K562 (cell line): ENCODE results near the gene BTBD10. TPM values are rescaled to one million over a fixed set of nuclear protein-coding genes. Genes with fewer than 3 reads are reported as not detected.

ENCODE experiments used
- ATAC-seq: fragments of 200-7000 bp; cut with Tn5 transposase; 3 replicates; pipeline ENCODE4 v1.9.1; 2020; ENCODE audit warnings: moderate library complexity
- BruUV-seq: library from RNA; stranded (reverse); fragments of 400-500 nt; replicated peaks from 2 replicates; lab custom pipeline; 2021; lab: Mats Ljungman, UMichigan
- CTCF ChIA-PET: fragments of 300-600 bp; formaldehyde crosslinking; extraction: SDS; loops from one replicate; lab custom pipeline; 2021; ENCODE audit warnings: low intra/inter-chr PET ratio; lab: Yijun Ruan, JAX
- POLR2A ChIA-PET: fragments of 300-600, 350-650 bp; sonication (Branson Sonifier 250); formaldehyde crosslinking; extraction: SDS; loops from one replicate; lab custom pipeline; 2021; ENCODE audit warnings: antibody characterized with exemption, inconsistent platforms; lab: Yijun Ruan, JAX
- DNase-seq, 4 experiments: peaks; one replicate each; pipeline versions ENCODE4 v3.0.0 to v3.0.0-alpha.2; 2011 to 2018; ENCODE audit warnings: low spot score in 3 of 4, mixed read lengths in 3 of 4; ENCODE audit errors: extremely low read depth in 1 of 4
- FAIRE-seq: peaks from 2 replicates; lab custom pipeline; 2011; peaks lifted over from hg19 to GRCh38; lab: Jason Lieb, UNC
- H2AFZ ChIP-seq: 2 replicates; pipeline ENCODE4 v1.6.0; 2011; ENCODE audit warnings: low read depth, low read length, control low read depth, inconsistent platforms
- H3K27ac ChIP-seq: fragments of 200-600 bp; 3 replicates; pipeline ENCODE4 v1.8.0; 2011; ENCODE audit warnings: low read depth, mild to moderate bottlenecking, control low read depth, inconsistent platforms, low read length, moderate library complexity, mixed read lengths; ENCODE audit errors: extremely low read depth
- H3K27me3 ChIP-seq, 2 experiments: fragments of 300-600 bp in 1 of 2; 2 replicates in 1 of 2; 3 replicates in 1 of 2; pipeline versions ENCODE4 v1.6.0 to v1.8.0; 2011; ENCODE audit warnings: inconsistent platforms in 2 of 2, low read length in 2 of 2, mild to moderate bottlenecking in 1 of 2, mixed read lengths in 1 of 2, moderate library complexity in 1 of 2; ENCODE audit not compliant: control insufficient read depth in 2 of 2, insufficient read depth in 2 of 2
- H3K36me3 ChIP-seq: fragments of 300-600 bp; 3 replicates; pipeline ENCODE4 v1.8.0; 2011; ENCODE audit warnings: mild to moderate bottlenecking, low read length, inconsistent platforms; ENCODE audit not compliant: control insufficient read depth, insufficient read depth
- H3K4me1 ChIP-seq, 2 experiments: fragments of 200-600 bp in 1 of 2; replicated peaks in 1 of 2; 2 replicates in 1 of 2; 3 replicates in 1 of 2; pipeline versions ENCODE4 v1.5.1 to v1.8.0; 2011; ENCODE audit warnings: inconsistent platforms in 2 of 2, low read length in 2 of 2, mild to moderate bottlenecking in 1 of 2, mixed read lengths in 1 of 2, moderate library complexity in 1 of 2; ENCODE audit not compliant: control insufficient read depth in 2 of 2, insufficient read depth in 2 of 2
- H3K4me2 ChIP-seq: 2 replicates; pipeline ENCODE4 v1.6.1; 2011; ENCODE audit warnings: low read length, control low read depth, inconsistent platforms, mixed read lengths; ENCODE audit not compliant: insufficient read depth
- H3K4me3 ChIP-seq: fragments of 200-600 bp; sonication (generic), shearing (Covaris generic); 2 replicates; pipeline ENCODE4 v1.5.1; 2016; ENCODE audit warnings: control low read depth, inconsistent platforms
- H3K79me2 ChIP-seq: fragments of 200-600 bp; 3 replicates; pipeline ENCODE4 v1.8.0; 2011; ENCODE audit warnings: low read length, inconsistent platforms; ENCODE audit not compliant: control insufficient read depth, insufficient read depth
- H3K9ac ChIP-seq, 2 experiments: 2 replicates each; pipeline versions ENCODE4 v1.6.0 to v1.6.1; 2011; ENCODE audit warnings: low read depth in 2 of 2, low read length in 2 of 2, control low read depth in 1 of 2, inconsistent platforms in 1 of 2, mild to moderate bottlenecking in 1 of 2, mixed read lengths in 1 of 2; ENCODE audit not compliant: insufficient read depth in 1 of 2
- H3K9me1 ChIP-seq: one replicate; pipeline ENCODE4 v1.6.0; 2011; ENCODE audit warnings: inconsistent platforms, mild to moderate bottlenecking, low read length, moderate library complexity; ENCODE audit not compliant: control insufficient read depth, insufficient read depth
- H3K9me3 ChIP-seq: replicated peaks from 2 replicates; pipeline ENCODE4 v1.5.1; 2011; ENCODE audit warnings: low read depth, low read length, inconsistent platforms; ENCODE audit not compliant: control insufficient read depth, insufficient read depth
- H4K20me1 ChIP-seq: replicated peaks from 2 replicates; pipeline ENCODE4 v1.6.1; 2011; ENCODE audit warnings: low read length, inconsistent platforms, mixed read lengths; ENCODE audit not compliant: control insufficient read depth, insufficient read depth
- C11orf30 ChIP-seq: fragments of 450-650 bp; IDR thresholded peaks from 2 replicates; pipeline ENCODE4 v1.6.1; 2016; ENCODE audit warnings: low read depth, mild to moderate bottlenecking
- CSDE1 ChIP-seq, 2 experiments: fragments of 450-650 bp; IDR thresholded peaks; 2 replicates each; pipeline ENCODE4 v1.6.1; 2016; ENCODE audit warnings: mild to moderate bottlenecking in 1 of 2
- ETV1 ChIP-seq: fragments of 450-650 bp; conservative IDR thresholded peaks from 2 replicates; pipeline ENCODE4 v1.6.1; 2016; ENCODE audit warnings: missing genetic modification characterization, control low read depth, low read depth, missing compliant biosample characterization
- HDAC3 ChIP-seq: fragments of 450-650 bp; IDR thresholded peaks from 2 replicates; pipeline ENCODE4 v1.6.1; 2018; ENCODE audit warnings: borderline replicate concordance, mild to moderate bottlenecking, moderate library complexity; ENCODE audit not compliant: partially characterized antibody
- HNRNPUL1 ChIP-seq: fragments of 200-400 bp; formaldehyde crosslinking; IDR thresholded peaks from 2 replicates; pipeline ENCODE4 v1.6.1; 2017; ENCODE audit warnings: low read length
- LCOR ChIP-seq: sonication (generic); formaldehyde crosslinking; IDR thresholded peaks from 2 replicates; pipeline ENCODE4 v1.8.0; 2022; ENCODE audit warnings: mild to moderate bottlenecking, missing genetic modification reagents
- MAZ ChIP-seq, 2 experiments: fragments of 450-650 bp in 1 of 2; sonication (generic) in 1 of 2; formaldehyde crosslinking; IDR thresholded peaks in 1 of 2; conservative IDR thresholded peaks in 1 of 2; 2 replicates each; pipeline versions ENCODE4 v1.4.0 to v1.5.0; 2020; ENCODE audit warnings: mild to moderate bottlenecking in 1 of 2, missing genetic modification reagents in 1 of 2
- NCOA2 ChIP-seq, 2 experiments: fragments of 450-650 bp; IDR thresholded peaks; 2 replicates each; pipeline ENCODE4 v1.6.1; 2018; ENCODE audit warnings: mild to moderate bottlenecking in 2 of 2, moderate library complexity in 1 of 2; ENCODE audit not compliant: partially characterized antibody in 2 of 2
- RB1 ChIP-seq: fragments of 450-650 bp; IDR thresholded peaks from 2 replicates; pipeline ENCODE4 v1.6.1; 2017; ENCODE audit warnings: low read depth, mild to moderate bottlenecking
- SP1 ChIP-seq: sonication (generic); formaldehyde crosslinking; IDR thresholded peaks from 2 replicates; pipeline ENCODE4 v1.8.1; 2022; ENCODE audit warnings: mild to moderate bottlenecking, missing genetic modification reagents
- THRAP3 ChIP-seq: fragments of 450-650 bp; IDR thresholded peaks from 2 replicates; pipeline ENCODE4 v1.6.1; 2016; ENCODE audit warnings: mild to moderate bottlenecking, inconsistent platforms, borderline replicate concordance
- TOE1 ChIP-seq, 2 experiments: fragments of 450-650 bp in 1 of 2; sonication (generic) in 1 of 2; formaldehyde crosslinking in 1 of 2; IDR thresholded peaks; 2 replicates each; pipeline versions ENCODE4 v1.7.1 to v1.8.0; 2016 to 2022; ENCODE audit warnings: borderline replicate concordance in 2 of 2, mild to moderate bottlenecking in 2 of 2, antibody characterized with exemption in 1 of 2, inconsistent platforms in 1 of 2, low read depth in 1 of 2, missing genetic modification reagents in 1 of 2, moderate library complexity in 1 of 2
- ZFP1 ChIP-seq: fragments of 450-650 bp; formaldehyde crosslinking; IDR thresholded peaks from 2 replicates; pipeline ENCODE4 v1.4.0; 2020; ENCODE audit warnings: mild to moderate bottlenecking, mixed read lengths
- WGBS: fragments of 100-300 bp; shearing (Covaris generic); methylation state at CpG from one replicate; pipeline ENCODE4 v1.1.6; 2016; ENCODE audit warnings: low coverage, mixed read lengths; ENCODE audit not compliant: insufficient coverage; ENCODE audit errors: missing lambda C conversion rate; 5-methylcytosine and 5-hydroxymethylcytosine counted together
- in situ Hi-C: fragments of 300-500 bp; cut with MboI; formaldehyde crosslinking; loops from 4 replicates; pipeline ENCODE4 v1.15.0; 2018; ENCODE audit warnings: inconsistent platforms, mixed read lengths
- intact Hi-C: fragments of 100-400 bp; cut with micrococcal nuclease; formaldehyde crosslinking; loops from 2 replicates; pipeline ENCODE4 v1.14.2; 2022
- polyA plus RNA-seq, 8 experiments: library from polyadenylated mRNA; depleted of rRNA in 4 of 8; stranded (reverse) in 5 of 8; unstranded in 3 of 8; fragments of >200 nt; fragmentation: Nextera tagmentation in 2 of 8; fragmentation: Illumina TruSeq in 1 of 8; extraction: Ambion mirVana in 2 of 8; extraction: Trizol in 1 of 8; gene quantifications; 2 replicates each; pipeline versions ENCODE4 v1.2.1 to v1.2.3, GENCODE V29; 2011 to 2014; ENCODE audit warnings: inconsistent platforms in 1 of 8, missing spikeins in 1 of 8
- total RNA-seq, 7 experiments: library from RNA; depleted of rRNA in 6 of 7; stranded (reverse); fragments of >200 nt in 6 of 7; fragmentation: Illumina TruSeq in 2 of 7; extraction: Trizol in 2 of 7; gene quantifications; 2 replicates each; pipeline versions ENCODE4 v1.2.1 to v1.2.3, GENCODE V29; 2011 to 2021; ENCODE audit warnings: low replicate concordance in 1 of 7
- TF ChIP-seq, protein P1 (sequence below): sonication (generic); formaldehyde crosslinking; IDR thresholded peaks from 2 replicates; pipeline ENCODE4 v1.8.0; 2022; ENCODE audit warnings: missing genetic modification reagents, mild to moderate bottlenecking, borderline replicate concordance
- TF ChIP-seq, protein P2 (sequence below): fragments of 250-450 bp; sonication (Bioruptor Pico); IDR thresholded peaks from 2 replicates; pipeline ENCODE4 v1.5.0; 2021; ENCODE audit warnings: mild to moderate bottlenecking, moderate library complexity
- TF ChIP-seq, protein P3 (sequence below): fragments of 250-450 bp; sonication (Bioruptor Pico); IDR thresholded peaks from 2 replicates; pipeline ENCODE4 v1.4.0; 2020; ENCODE audit warnings: mild to moderate bottlenecking, moderate library complexity, borderline replicate concordance

BTBD10 gene
- total and polyA plus RNA-seq, 9 of the 15 experiments (the other 6 are each of a cell fraction or from before 2014, with no cell fraction given), result 11.6 to 22.8 (median 16.3) TPM

DNA sequence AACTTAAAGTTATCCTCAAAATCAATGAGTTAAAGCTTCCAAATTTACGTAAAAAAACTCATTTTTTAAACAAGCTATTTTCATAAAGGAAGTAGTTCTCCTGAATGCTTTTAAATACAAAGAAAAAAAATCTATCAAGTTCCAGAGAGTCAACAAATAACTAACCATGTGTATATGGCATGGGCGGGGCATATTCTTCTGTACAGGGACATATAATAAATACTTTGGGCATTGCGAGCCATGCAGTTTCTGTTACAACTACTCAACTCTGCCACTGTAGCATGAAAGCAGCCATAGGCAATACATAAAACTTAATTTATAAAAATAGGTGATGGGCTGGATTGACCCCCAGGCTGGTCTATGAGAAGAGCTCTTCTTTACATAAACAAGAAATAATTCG is 57.8 kb downstream of the BTBD10 start:
- Histone ChIP-seq H2AFZ (no peak overlapping the region), H3K27ac (no peak overlapping the region), H4K20me1 (no peaks in the 10 kb centered on the region), H3K9me3 (no peaks in the 10 kb centered on the region; the same call in 1 of the 2 replicates), H3K79me2 (no peaks in the 10 kb centered on the region), H3K9me1 (no peaks in the 10 kb centered on the region), H3K4me3 (no peak overlapping the region), H3K36me3 (peaks cover 5% of the 10 kb centered on the region; the same call in 1 of the 3 replicates), H3K4me2 (no peak overlapping the region), H3K9ac (no peak overlapping the region), H3K4me1 (no peaks in the 10 kb centered on the region), H3K27me3 (no peaks in the 10 kb centered on the region)
- ChIA-PET POLR2A (interaction anchor here (0.6 kb wide), 2 partner anchors 14 to 345 kb away, joined by 3 to 4 read pairs; no protein-coding TSS in a partner anchor), CTCF (no interaction called here)
- DNase-seq, result no peak
- no TSS peak for BruUV-seq
- intact Hi-C loops (no loop called here), in situ Hi-C loops (no loop called here)
- ATAC-seq, result no peak
- no peak for FAIRE-seq
- WGBS, result 74% methylated on average over 4 of the region's 4 CpGs
- TF ChIP-seq HDAC3, result no peak
- no peak for TF ChIP-seq ETV1 (tag)
- no peak for TF ChIP-seq LCOR
- no peak for TF ChIP-seq NCOA2 (IDR thresholded peaks at IDR 0.05; ENCODE audit: partially characterized antibody in 2 of 2)
- no peak for TF ChIP-seq MAZ (CRISPR knock-in tag; conservative IDR thresholded peaks at IDR 0.05 in 1 of 2, IDR thresholded peaks at IDR 0.05 in 1 of 2)
- TF ChIP-seq, protein P1, sequence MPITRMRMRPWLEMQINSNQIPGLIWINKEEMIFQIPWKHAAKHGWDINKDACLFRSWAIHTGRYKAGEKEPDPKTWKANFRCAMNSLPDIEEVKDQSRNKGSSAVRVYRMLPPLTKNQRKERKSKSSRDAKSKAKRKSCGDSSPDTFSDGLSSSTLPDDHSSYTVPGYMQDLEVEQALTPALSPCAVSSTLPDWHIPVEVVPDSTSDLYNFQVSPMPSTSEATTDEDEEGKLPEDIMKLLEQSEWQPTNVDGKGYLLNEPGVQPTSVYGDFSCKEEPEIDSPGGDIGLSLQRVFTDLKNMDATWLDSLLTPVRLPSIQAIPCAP, result no peak
- no peak for TF ChIP-seq RB1
- no peak for TF ChIP-seq THRAP3
- TF ChIP-seq CSDE1 (IDR thresholded peaks at IDR 0.05), result no peak
- no peak for TF ChIP-seq TOE1 (IDR thresholded peaks at IDR 0.05; ENCODE audit: borderline replicate concordance)
- no peak for TF ChIP-seq TOE1 (CRISPR knock-in tag; IDR thresholded peaks at IDR 0.05; ENCODE audit: borderline replicate concordance, low read depth)
- no peak for TF ChIP-seq HNRNPUL1
- no peak for TF ChIP-seq ZFP1
- no peak for TF ChIP-seq SP1 (CRISPR knock-in tag)
- TF ChIP-seq, protein P2, sequence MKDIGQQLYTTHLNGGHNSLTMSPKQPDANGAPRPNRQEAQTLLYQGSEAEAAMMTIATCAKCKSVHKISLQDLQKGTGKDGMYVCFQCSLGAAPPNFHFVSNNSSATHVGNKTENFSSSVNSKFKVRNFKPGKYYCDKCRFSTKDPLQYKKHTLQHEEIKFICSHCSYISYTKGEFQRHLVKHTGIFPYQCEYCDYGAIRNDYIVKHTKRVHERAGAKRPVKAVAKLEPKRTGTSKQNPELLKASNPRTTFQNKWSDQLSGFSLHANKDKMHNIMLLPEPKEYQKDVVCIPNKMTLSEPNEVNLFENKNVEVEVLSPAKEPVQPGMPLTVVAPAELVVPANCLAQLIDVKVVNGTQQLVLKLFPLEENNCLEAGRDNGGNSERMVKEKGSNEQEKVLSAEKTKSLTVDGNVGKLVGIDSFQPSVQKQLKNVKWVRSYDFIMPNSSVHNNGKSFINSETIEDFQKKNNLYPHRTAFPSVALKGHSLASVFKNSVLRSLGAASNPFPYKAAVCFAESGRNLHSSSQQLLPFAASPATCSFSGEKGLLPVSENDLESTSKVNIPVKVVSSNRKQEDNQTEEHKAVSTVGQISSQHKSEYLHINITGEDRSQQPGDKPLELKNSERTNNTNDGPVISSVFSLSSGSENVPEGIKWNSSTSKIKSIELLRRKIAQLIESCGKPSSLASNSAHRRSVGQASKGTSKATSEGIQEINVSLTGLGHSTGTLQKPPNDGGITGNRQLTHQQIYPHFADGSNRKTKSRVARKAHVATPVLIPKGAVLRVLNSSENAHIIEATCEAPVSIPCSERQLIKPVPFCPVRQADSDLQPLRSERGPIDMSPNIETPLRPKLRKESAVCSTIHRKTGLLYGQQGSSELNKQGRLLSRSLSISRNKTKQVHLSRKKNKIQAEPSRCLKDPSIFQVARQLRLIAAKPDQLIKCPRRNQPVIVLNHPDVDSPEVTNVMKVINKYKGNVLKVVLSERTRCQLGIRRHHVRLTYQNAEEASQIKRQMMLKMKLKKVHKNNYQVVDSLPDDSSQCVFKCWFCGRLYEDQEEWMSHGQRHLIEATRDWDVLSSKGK, result no peak
- TF ChIP-seq, protein P3, sequence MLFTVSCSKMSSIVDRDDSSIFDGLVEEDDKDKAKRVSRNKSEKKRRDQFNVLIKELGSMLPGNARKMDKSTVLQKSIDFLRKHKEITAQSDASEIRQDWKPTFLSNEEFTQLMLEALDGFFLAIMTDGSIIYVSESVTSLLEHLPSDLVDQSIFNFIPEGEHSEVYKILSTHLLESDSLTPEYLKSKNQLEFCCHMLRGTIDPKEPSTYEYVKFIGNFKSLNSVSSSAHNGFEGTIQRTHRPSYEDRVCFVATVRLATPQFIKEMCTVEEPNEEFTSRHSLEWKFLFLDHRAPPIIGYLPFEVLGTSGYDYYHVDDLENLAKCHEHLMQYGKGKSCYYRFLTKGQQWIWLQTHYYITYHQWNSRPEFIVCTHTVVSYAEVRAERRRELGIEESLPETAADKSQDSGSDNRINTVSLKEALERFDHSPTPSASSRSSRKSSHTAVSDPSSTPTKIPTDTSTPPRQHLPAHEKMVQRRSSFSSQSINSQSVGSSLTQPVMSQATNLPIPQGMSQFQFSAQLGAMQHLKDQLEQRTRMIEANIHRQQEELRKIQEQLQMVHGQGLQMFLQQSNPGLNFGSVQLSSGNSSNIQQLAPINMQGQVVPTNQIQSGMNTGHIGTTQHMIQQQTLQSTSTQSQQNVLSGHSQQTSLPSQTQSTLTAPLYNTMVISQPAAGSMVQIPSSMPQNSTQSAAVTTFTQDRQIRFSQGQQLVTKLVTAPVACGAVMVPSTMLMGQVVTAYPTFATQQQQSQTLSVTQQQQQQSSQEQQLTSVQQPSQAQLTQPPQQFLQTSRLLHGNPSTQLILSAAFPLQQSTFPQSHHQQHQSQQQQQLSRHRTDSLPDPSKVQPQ, result no peak
- no peak for TF ChIP-seq C11orf30
